ENCODE data around the gene KIF3A. TPM values are rescaled to one million over a fixed set of nuclear protein-coding genes. Genes with fewer than 3 reads are reported as not detected.

KIF3A gene
- total RNA-seq, 2 donors from 2014 or later = 5.9 to 14.0 TPM

DNA sequence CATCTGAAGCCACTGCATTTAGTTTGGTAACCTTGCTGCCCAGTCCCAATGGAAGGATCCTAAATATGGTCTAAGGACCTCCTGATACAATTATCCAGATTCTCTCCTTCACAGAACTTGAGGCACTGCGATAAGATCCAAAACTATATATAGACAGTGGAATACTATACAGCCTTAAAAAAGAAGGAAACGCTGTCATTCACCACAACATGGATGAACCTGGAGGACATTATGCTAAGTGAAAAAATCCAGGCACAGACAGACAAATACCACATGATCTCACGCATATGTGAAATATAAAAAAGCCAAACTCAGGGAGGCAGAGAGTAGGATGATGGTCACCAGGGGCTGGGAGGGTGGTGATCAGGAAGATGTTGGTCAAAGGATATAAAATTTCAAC lies 66.3 kb downstream of the KIF3A start:
- H3K27me3 ChIP-seq (replicated peaks; ENCODE audit: insufficient read depth) = no peaks in the 10 kb centered on the region
- H3K4me1 ChIP-seq (replicated peaks) = no peaks in the 10 kb centered on the region
- intact Hi-C loops (cut with DNase I) = no loop called here
- H3K4me3 ChIP-seq = no peak overlapping the region
- TF ChIP-seq POLR2A (IDR thresholded peaks at IDR 0.05) = no peak
- TF ChIP-seq, protein P1, sequence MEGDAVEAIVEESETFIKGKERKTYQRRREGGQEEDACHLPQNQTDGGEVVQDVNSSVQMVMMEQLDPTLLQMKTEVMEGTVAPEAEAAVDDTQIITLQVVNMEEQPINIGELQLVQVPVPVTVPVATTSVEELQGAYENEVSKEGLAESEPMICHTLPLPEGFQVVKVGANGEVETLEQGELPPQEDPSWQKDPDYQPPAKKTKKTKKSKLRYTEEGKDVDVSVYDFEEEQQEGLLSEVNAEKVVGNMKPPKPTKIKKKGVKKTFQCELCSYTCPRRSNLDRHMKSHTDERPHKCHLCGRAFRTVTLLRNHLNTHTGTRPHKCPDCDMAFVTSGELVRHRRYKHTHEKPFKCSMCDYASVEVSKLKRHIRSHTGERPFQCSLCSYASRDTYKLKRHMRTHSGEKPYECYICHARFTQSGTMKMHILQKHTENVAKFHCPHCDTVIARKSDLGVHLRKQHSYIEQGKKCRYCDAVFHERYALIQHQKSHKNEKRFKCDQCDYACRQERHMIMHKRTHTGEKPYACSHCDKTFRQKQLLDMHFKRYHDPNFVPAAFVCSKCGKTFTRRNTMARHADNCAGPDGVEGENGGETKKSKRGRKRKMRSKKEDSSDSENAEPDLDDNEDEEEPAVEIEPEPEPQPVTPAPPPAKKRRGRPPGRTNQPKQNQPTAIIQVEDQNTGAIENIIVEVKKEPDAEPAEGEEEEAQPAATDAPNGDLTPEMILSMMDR (IDR thresholded peaks at IDR 0.05) = no peak
- TF ChIP-seq POLR2AphosphoS5 (IDR thresholded peaks at IDR 0.05) = no peak
- no peaks in the 10 kb centered on the region for H3K36me3 ChIP-seq
- no peaks in the 10 kb centered on the region for H3K9me3 ChIP-seq
- DNase-seq (ENCODE audit: low spot score) = no peak
- H3K27ac ChIP-seq = no peak overlapping the region
- WGBS = 98% methylated on average over 3 of the region's 3 CpGs

- no peak overlapping the region for H3K27ac ChIP-seq
Measured at GRCh38 chr5:132669966-132670882, 67.1 kb downstream of the KIF3A start.

DNA sequence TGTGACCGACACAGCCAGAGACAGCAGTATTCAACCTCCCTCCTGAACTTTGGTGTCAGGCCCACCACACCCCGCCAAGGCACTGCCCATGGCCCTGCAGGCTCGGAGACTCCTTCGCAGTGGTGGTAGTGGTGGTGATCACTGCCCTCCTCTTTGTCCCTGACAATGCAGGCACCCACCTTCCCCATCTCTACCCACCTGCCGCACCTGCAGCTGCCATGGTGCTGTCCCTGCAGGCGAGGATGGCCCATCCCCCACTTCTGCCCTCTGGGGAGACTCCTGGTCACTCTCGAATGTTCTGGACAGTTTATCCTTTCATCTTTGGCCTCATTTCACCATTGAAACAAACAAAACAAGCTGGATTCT lies 67.9 kb downstream of the KIF3A start:
- no peak for DNase-seq (ENCODE audit: low spot score)
- no peaks in the 10 kb centered on the region for H3K36me3 ChIP-seq
- H3K27me3 ChIP-seq (replicated peaks; ENCODE audit: insufficient read depth) = no peaks in the 10 kb centered on the region
- no peak overlapping the region for H3K4me3 ChIP-seq
- no peak overlapping the region for H3K27ac ChIP-seq
- 82% methylated on average over 7 of the region's 7 CpGs for WGBS
- H3K9me3 ChIP-seq = no peaks in the 10 kb centered on the region
- intact Hi-C loops (cut with DNase I) = no loop called here
- no peak for TF ChIP-seq POLR2AphosphoS5 (IDR thresholded peaks at IDR 0.05)
- TF ChIP-seq POLR2A (IDR thresholded peaks at IDR 0.05) = no peak
- TF ChIP-seq, protein P1 (IDR thresholded peaks at IDR 0.05) = no peak
- H3K4me1 ChIP-seq (replicated peaks) = no peaks in the 10 kb centered on the region

More at GRCh38 chr5:132669966-132670882, 67.1 kb downstream of the KIF3A start:
- intact Hi-C loops (cut with DNase I) = no loop called here
- H3K36me3 ChIP-seq = no peaks in the 10 kb centered on the region
- 83% methylated on average over 16 of the region's 16 CpGs for WGBS
- no peaks in the 10 kb centered on the region for H3K4me1 ChIP-seq (replicated peaks)
- H3K4me3 ChIP-seq = no peak overlapping the region
- no peak for TF ChIP-seq POLR2A (IDR thresholded peaks at IDR 0.05)
- TF ChIP-seq, protein P1 (IDR thresholded peaks at IDR 0.05) = no peak
- TF ChIP-seq POLR2AphosphoS5 (IDR thresholded peaks at IDR 0.05) = no peak
- no peaks in the 10 kb centered on the region for H3K9me3 ChIP-seq
- DNase-seq (ENCODE audit: low spot score) = no peak
- no peaks in the 10 kb centered on the region for H3K27me3 ChIP-seq (replicated peaks; ENCODE audit: insufficient read depth)

DNA sequence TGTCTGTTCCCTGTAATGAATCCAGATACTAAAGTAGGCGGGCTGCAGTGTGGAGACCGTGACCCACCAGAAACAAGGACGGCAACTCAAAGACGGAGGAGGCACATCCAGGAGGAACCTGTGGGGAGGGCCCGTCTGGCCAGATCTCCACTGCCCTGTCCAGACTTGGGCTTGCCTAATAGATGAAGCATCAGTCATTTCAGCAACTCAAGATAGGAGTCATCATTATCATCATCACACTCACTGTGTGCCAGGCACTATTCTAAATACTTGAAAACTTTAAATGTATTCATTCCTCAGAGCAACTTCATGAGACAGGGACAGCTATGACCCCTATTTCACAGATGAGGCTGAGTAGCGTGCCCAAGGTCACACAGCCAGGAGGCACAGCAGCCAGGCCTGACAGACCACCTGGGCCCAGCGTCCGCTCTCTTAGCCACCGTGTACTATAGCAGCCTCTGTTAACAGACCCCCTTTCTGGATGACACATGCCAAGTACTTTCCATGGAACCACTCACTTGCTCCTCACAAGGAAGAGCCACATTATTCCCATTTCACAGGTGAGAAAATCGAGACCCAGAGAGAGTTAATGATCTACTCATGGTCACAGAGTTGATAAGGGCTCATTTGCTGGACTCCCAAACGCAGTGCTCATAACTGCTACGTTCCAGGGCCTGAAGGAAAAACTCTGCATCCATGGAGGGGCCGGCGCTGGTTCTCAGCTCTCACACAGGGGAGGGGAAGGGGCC lies 68.5 kb downstream of the KIF3A start:
- TF ChIP-seq POLR2A (IDR thresholded peaks at IDR 0.05) = no peak
- TF ChIP-seq, protein P1 (IDR thresholded peaks at IDR 0.05) = no peak
- TF ChIP-seq POLR2AphosphoS5 (IDR thresholded peaks at IDR 0.05) = no peak
- Histone ChIP-seq H3K4me1 (replicated peaks) (no peaks in the 10 kb centered on the region), H3K4me3 (no peak overlapping the region), H3K27ac (no peak overlapping the region), H3K36me3 (no peaks in the 10 kb centered on the region), H3K9me3 (no peaks in the 10 kb centered on the region), H3K27me3 (replicated peaks; ENCODE audit: insufficient read depth) (no peaks in the 10 kb centered on the region)
- intact Hi-C loops (cut with DNase I) = no loop called here
- WGBS = 92% methylated on average over 14 of the region's 14 CpGs
- DNase-seq (ENCODE audit: low spot score) = no peak

Data from prostate gland (tissue), 2 donors.